Naive thymus-derived CD8-positive, alpha-beta T cell (primary cell): ENCODE data around the gene DLG2. TPM values are rescaled to one million over a fixed set of nuclear protein-coding genes. Genes with fewer than 3 reads are reported as not detected.
"Not testable (repeated sequence)": the region's sequence is repeated elsewhere in the genome, so short reads cannot be mapped to it uniquely, and the experiment has no call there.

ENCODE experiments used
- ATAC-seq, 2 donors: fragments of 150-1000 bp; cut with Tn5 transposase in 1 of 2; sonication (Bioruptor Pico), chemical (Tn5 transposase) in 1 of 2; 1 replicate in 1 of 2; 2 replicates in 1 of 2; pipeline ENCODE4 v1.10.0; 2021; ENCODE audit warnings: mild to moderate bottlenecking in 2 of 2, moderate library complexity in 2 of 2
- POLR2A ChIA-PET: fragments of 350-600 bp; sonication (Branson Sonifier 250); formaldehyde crosslinking; loops from one replicate; lab custom pipeline; 2021; ENCODE audit warnings: antibody characterized with exemption; lab: Charles Lee
- DNase-seq, 10 donors: peaks; one replicate each; pipeline versions ENCODE4 v3.0.0 to v3.0.0-alpha.2; 2020 to 2022
- H3K27ac Mint-ChIP-seq, 10 donors: one replicate each; pipeline ENCODE4 v1.8.0; 2020 to 2022; ENCODE audit warnings: mild to moderate bottlenecking in 10 of 10, mixed read lengths in 10 of 10, moderate library complexity in 4 of 10, inconsistent platforms in 1 of 10
- H3K27me3 Mint-ChIP-seq, 5 donors: one replicate each; pipeline ENCODE4 v1.8.0; 2021 to 2022; ENCODE audit warnings: mixed read lengths in 5 of 5
- H3K36me3 Mint-ChIP-seq, 3 donors: one replicate each; pipeline ENCODE4 v1.8.0; 2020 to 2022; ENCODE audit warnings: mixed read lengths in 3 of 3, mild to moderate bottlenecking in 2 of 3, inconsistent platforms in 1 of 3
- H3K4me1 Mint-ChIP-seq, 4 donors: one replicate each; pipeline ENCODE4 v1.8.0; 2021 to 2022; ENCODE audit warnings: mixed read lengths in 4 of 4
- H3K4me3 Mint-ChIP-seq, 10 donors: one replicate each; pipeline ENCODE4 v1.8.0; 2020 to 2022; ENCODE audit warnings: mild to moderate bottlenecking in 10 of 10, mixed read lengths in 10 of 10, moderate library complexity in 6 of 10, inconsistent platforms in 1 of 10
- H3K9me3 Mint-ChIP-seq, 9 donors: one replicate each; pipeline ENCODE4 v1.8.0; 2020 to 2022; ENCODE audit warnings: mixed read lengths in 9 of 9, mild to moderate bottlenecking in 3 of 9, inconsistent platforms in 1 of 9, moderate library complexity in 1 of 9
- polyA plus RNA-seq, 3 donors: library from polyadenylated mRNA; unstranded; fragments of 300-500 nt; fragmentation: Illumina TruSeq; gene quantifications; one replicate each; pipeline ENCODE4 v1.2.3, GENCODE V29; 2021
- total RNA-seq, 8 experiments: library from RNA in 2 of 8; stranded (reverse) in 2 of 8; gene quantifications; one replicate each; pipeline ENCODE4 v1.2.3 and lab custom pipeline; 2021 to 2026

Gene DLG2
- total and polyA plus RNA-seq, 5 experiments from 2014 or later = 0.86 to 6.2 (median 2.5) TPM

DNA sequence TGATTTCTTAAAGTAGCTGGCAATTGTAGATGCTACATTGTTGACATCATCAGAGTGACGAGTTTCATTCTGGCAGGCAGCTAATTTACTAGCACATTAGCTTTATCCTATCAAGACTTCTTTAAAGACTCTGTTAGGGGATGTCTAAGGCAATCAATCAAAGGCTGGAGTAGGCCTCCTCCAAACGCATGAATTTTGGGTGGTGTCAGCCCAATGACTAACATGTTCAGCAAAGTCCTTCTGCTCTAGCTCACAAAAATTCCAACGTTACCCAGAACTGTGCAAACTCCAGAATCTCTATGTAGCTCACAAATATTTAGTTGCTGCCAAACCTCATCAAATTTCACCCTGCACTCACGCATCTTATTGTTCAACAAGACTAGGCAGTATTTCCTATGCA, 395.6 kb downstream of the DLG2 start:
- POLR2A ChIA-PET = no interaction called here
- no peaks in the 10 kb centered on the region for H3K27me3 Mint-ChIP-seq
- H3K4me1 Mint-ChIP-seq = no peaks in the 10 kb centered on the region
- DNase-seq (no peak), ATAC-seq (no peak)
- H3K36me3 Mint-ChIP-seq = no peaks in the 10 kb centered on the region
- H3K4me3 Mint-ChIP-seq = no peak overlapping the region
- H3K27ac Mint-ChIP-seq = no peak overlapping the region
- peaks cover 0 to 20% (median 11%) of the 10 kb centered on the region in 9 donors for H3K9me3 Mint-ChIP-seq

DNA sequence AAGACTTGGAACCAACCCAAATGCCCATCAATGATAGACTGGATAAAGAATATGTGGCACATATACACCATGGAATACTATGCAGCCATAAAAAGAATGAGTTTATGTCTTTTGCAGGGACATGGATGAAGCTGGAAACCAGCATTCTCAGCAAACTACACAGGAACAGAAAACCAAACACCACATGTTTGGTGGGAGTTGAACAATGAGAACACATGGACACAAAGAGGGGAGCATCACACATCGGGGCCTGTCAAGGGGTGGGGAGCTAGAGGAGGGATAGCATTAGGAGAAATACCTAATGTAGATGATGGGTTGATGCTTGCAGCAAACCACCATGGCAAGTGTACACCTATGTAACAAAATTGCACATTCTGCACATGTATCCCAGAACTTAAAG, 397.4 kb downstream of the DLG2 start:
- H3K27me3 Mint-ChIP-seq, DNase-seq, H3K27ac Mint-ChIP-seq, ATAC-seq, H3K36me3 Mint-ChIP-seq, H3K4me3 Mint-ChIP-seq, H3K4me1 Mint-ChIP-seq, POLR2A ChIA-PET: not testable (repeated sequence)
- peaks cover 0 to 23% (median 12%) of the 10 kb centered on the region in 9 donors for H3K9me3 Mint-ChIP-seq

DNA sequence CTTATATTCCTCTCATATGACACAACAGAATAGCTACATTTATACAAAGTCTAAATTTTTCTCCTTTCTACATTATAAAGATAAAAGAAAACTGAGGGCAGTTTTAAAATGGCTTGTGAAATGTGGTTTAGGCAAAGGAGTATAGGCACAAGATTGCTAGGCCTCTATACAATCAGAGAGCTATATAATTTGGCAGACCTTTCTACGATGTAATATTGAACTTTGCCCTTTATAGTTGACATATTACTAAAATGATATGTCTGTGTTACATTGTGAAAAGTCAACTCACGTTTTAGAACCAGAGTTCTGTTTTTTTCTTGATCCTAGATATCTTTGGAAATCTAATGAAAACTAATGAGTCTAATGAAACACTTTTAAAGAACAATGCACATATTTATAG, 430.2 kb downstream of the DLG2 start:
- Mint-ChIP-seq H3K27ac (no peak overlapping the region), H3K36me3 (peaks cover 0 to 16% (median 4%) of the 10 kb centered on the region in 3 donors), H3K4me1 (no peaks in the 10 kb centered on the region), H3K9me3 (peaks cover 1 to 42% (median 17%) of the 10 kb centered on the region in 9 donors), H3K27me3 (no peaks in the 10 kb centered on the region), H3K4me3 (no peak overlapping the region)
- ATAC-seq (no peak), DNase-seq (no peak)
- POLR2A ChIA-PET = no interaction called here

DNA sequence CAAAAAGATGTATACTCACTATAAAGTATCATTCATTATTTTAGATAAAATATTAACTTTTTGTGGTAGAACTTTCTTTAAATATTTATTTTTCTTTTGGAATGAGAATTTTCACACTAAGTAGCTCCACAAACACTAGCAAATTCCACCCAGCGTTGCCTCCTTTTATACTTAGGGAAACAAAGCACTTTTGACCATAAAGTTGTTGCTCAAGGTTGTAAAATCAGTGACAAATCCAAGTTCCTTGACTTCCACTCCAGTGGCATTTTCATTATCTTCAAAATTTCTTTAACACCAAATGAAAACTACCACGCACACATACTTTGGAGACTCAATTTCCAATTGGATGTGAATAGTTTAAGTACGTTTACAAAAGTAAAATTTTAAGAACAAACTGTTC, 431.2 kb downstream of the DLG2 start:
- Mint-ChIP-seq H3K27me3 (no peaks in the 10 kb centered on the region), H3K9me3 (peaks cover 0 to 48% (median 14%) of the 10 kb centered on the region in 9 donors), H3K36me3 (peaks cover 0 to 9% (median 4%) of the 10 kb centered on the region in 3 donors), H3K4me3 (no peak overlapping the region), H3K27ac (no peak overlapping the region), H3K4me1 (no peaks in the 10 kb centered on the region)
- no peak for DNase-seq
- no peak for ATAC-seq
- POLR2A ChIA-PET = no interaction called here

DNA sequence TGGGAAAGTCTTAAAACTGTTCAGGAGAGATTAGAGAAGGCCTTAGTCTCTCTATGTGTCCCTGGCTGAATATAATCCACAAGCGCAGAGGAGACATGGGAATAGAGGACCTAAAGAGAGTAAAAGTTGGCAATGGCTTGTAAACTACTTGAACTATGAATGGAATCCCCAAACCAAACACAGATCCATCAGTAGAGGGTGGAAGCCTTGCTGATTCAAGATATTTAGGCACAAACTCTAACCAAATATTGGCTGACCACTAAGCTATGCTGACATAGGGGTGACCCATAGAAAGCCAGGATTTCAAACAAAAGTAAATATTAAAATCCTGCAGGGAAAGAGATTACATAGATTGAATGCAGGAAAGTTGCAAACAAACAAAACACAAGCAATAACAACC, 439.2 kb downstream of the DLG2 start:
- Mint-ChIP-seq H3K9me3 (peaks cover 5 to 40% (median 23%) of the 10 kb centered on the region in 9 donors), H3K27me3 (no peaks in the 10 kb centered on the region), H3K27ac (no peak overlapping the region), H3K36me3 (peaks cover 0 to 14% (median 0%) of the 10 kb centered on the region in 3 donors), H3K4me3 (no peak overlapping the region), H3K4me1 (no peaks in the 10 kb centered on the region)
- DNase-seq (no peak), ATAC-seq (no peak)
- POLR2A ChIA-PET = no interaction called here

DNA sequence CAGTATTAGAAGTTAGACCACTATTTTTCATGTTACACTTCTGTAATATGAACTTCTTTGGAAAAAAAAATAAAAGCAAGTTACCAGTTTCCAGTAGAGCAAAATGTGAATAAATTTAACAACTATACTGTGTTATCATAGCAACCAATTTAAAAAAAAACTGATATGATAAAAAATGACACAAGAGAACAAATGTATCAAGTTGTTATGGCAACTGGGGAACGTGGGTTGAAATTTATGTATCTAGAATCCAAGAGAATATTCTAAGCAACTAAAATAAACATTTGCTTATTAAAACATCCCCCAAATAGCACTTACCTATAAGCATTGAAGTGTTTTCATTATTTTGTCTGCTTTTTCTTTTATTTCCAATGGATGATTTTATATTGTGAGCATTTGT, 442.4 kb downstream of the DLG2 start:
- peaks cover 0 to 26% (median 19%) of the 10 kb centered on the region in 9 donors for H3K9me3 Mint-ChIP-seq
- H3K36me3 Mint-ChIP-seq = peaks cover 0 to 14% (median 0%) of the 10 kb centered on the region in 3 donors
- ATAC-seq (no peak), DNase-seq (no peak)
- no peaks in the 10 kb centered on the region for H3K27me3 Mint-ChIP-seq
- no peaks in the 10 kb centered on the region for H3K4me1 Mint-ChIP-seq
- H3K4me3 Mint-ChIP-seq = no peak overlapping the region
- POLR2A ChIA-PET = no interaction called here
- no peak overlapping the region for H3K27ac Mint-ChIP-seq

DNA sequence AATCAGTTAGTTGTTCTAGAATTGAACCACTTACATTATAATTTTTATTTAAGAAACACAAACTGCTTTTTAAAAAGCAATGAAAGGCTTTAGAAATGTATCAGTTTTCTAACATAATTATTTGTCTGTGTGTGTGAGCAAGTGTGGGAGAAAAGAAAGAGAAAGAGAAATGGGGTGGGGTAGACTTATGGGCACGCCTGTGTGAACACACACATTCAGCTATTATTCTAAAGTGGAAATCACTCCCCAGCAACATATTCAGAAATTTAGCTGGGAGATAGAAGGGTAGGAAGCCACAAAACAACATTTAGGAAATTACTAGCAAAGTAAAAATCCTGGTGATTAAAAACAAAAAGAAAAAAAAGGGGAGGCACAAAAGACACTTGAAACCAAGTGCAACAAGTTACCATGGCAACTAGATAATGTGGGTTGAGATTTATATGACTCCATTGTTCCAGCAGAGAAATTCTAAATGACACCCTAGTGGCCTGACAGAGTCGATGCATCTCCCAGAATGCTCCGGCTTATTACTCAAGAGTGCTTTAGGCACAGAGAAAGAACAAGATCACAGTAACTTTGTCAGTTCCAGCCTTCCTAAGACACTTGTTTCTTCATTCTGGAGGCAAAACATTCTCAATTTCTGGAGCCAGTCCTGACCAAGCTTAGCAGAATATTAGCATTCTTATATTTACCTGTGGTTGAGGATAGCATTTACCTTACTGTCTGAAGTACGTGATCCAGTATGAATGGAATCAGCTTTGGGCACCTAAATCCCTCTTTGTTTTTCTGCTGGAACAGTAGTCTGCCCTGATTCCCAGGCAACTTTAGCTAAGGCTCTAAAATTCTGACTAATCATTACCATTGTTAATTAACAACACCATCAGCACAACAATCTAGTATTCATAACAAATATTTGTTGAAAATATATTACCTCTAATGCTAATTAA, 444.4 kb downstream of the DLG2 start:
- H3K36me3 Mint-ChIP-seq = peaks cover 0 to 9% (median 0%) of the 10 kb centered on the region in 3 donors
- no peaks in the 10 kb centered on the region for H3K4me1 Mint-ChIP-seq
- no peaks in the 10 kb centered on the region for H3K27me3 Mint-ChIP-seq
- no peak for DNase-seq
- H3K27ac Mint-ChIP-seq = no peak overlapping the region
- POLR2A ChIA-PET = no interaction called here
- H3K4me3 Mint-ChIP-seq = no peak overlapping the region
- ATAC-seq = no peak
- H3K9me3 Mint-ChIP-seq = peaks cover 0 to 23% (median 8%) of the 10 kb centered on the region in 9 donors

DNA sequence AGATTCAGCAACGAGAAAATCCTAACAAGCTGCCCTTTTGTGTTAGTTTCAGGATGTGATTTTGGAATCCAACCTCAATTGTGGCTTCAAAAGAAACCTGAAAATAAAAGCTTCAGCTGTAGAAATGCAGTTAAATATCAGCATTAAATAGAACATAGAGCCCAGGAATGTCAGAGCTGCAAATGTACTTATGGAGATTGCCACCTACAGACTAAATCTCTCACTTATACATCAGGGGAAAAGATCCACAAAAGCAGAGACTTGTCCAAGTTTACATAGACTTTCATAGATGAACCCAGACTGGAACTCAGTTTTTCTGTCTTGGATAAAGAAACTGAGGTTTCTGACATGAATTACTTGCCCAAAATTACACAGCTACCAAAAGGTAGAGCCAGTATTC, 446.6 kb downstream of the DLG2 start:
- Mint-ChIP-seq H3K4me1 (no peaks in the 10 kb centered on the region), H3K27me3 (no peaks in the 10 kb centered on the region), H3K4me3 (no peak overlapping the region), H3K9me3 (peaks cover 3 to 31% (median 17%) of the 10 kb centered on the region in 9 donors), H3K27ac (no peak overlapping the region), H3K36me3 (no peaks in the 10 kb centered on the region)
- ATAC-seq = no peak
- POLR2A ChIA-PET = no interaction called here
- no peak for DNase-seq

DNA sequence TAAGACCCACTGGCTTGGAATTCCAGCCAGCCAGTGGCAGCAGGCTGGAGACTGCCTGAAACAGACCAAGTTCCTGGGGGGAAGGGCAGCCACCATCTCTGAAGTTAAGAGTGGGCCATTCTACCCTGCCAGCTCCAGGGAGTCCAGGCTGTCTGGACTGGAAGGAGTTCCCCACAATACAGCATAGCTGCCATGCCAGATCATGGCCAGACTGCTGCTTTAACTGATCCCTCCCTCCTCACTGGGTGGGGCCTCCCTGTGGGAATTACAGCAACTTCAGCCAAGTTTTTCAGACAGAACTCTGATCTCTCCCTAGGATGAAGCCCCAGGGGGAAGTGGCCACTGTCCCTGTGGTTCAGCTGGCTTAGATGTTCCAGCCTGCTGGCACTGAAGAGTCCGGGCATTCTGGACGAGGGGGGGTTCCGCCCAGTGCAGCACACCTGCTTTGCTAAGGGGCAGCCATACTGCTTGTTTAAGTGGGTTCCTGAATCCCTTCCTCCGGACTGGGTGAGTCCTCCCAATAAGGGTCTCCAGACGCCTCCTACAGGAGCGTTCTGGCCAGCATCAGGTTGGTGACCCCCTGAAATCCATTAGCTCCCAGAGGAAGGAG, 455.4 kb downstream of the DLG2 start:
- ATAC-seq = no peak
- no peak overlapping the region for H3K27ac Mint-ChIP-seq
- peaks cover 0 to 29% (median 9%) of the 10 kb centered on the region in 3 donors for H3K36me3 Mint-ChIP-seq
- POLR2A ChIA-PET = no interaction called here
- peaks cover 17 to 74% (median 48%) of the 10 kb centered on the region in 9 donors for H3K9me3 Mint-ChIP-seq
- H3K4me1 Mint-ChIP-seq = no peaks in the 10 kb centered on the region
- no peak for DNase-seq
- no peak overlapping the region for H3K4me3 Mint-ChIP-seq
- no peaks in the 10 kb centered on the region for H3K27me3 Mint-ChIP-seq

DNA sequence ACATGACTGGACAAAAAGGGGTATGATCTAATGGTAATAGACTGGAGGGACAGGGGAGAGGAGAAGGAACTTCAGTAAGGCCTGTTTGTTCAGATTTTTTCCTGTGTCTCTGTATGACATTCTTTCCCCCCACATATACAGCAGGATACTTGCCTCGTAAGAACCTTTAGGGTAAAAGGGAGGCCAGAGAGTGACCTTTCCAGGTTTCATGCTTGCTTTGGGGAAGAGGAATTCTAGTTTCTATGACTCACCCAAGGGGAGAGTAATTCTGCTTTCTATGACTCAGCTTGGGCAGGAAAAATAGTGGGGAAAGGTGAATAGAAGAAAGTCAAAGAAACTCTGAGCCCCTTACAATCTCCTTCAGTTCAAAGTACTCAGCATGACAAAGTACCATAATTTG, 457.0 kb downstream of the DLG2 start:
- no peaks in the 10 kb centered on the region for H3K27me3 Mint-ChIP-seq
- no peak overlapping the region for H3K27ac Mint-ChIP-seq
- POLR2A ChIA-PET = no interaction called here
- DNase-seq (no peak), ATAC-seq (no peak)
- H3K9me3 Mint-ChIP-seq = peaks cover 13 to 58% (median 35%) of the 10 kb centered on the region in 9 donors
- H3K36me3 Mint-ChIP-seq = peaks cover 0 to 29% (median 9%) of the 10 kb centered on the region in 3 donors
- H3K4me1 Mint-ChIP-seq = no peaks in the 10 kb centered on the region
- no peak overlapping the region for H3K4me3 Mint-ChIP-seq

DNA sequence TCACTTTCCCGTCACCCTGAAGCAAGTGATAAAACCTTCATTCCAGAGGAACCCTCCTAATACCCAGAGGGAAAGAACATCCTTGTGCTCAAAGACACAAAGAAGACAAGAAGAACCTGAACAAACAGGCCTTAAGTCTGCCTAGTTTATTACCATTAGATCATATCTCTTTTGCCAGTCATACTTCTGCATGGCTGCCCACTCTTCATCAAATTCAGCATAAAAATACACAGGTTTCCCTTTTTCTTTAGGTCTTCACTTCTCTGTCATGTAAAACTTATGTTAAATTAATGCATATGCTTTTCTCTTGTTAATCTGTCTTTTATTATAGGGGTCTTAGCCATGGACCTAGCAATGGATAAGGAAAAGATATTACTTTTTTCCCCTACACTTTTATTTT, 459.7 kb downstream of the DLG2 start:
- Mint-ChIP-seq H3K36me3 (peaks cover 0 to 20% (median 9%) of the 10 kb centered on the region in 3 donors), H3K27me3 (no peaks in the 10 kb centered on the region), H3K27ac (no peak overlapping the region), H3K4me3 (no peak overlapping the region), H3K4me1 (no peaks in the 10 kb centered on the region), H3K9me3 (peaks cover 7 to 40% (median 20%) of the 10 kb centered on the region in 9 donors)
- no peak for DNase-seq
- no peak for ATAC-seq
- POLR2A ChIA-PET = no interaction called here

DNA sequence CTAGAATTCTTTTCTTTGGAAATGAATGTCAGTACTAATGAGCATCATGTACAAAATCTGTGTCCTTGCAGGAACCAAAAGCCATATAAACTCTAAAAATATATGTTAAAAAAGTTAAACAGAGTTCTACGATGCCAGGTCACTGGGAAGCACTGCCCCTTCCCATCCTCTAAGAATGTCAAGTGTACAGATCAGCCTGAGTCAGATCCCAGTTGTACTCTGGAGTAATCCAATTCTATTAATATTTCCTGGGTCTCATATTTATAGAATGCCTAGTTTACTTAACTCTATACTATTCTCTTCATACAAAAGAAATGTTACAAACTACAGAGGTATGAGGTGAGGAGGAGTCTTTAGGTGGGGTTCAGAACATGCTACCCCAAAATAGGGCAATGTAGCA, 460.1 kb downstream of the DLG2 start:
- POLR2A ChIA-PET = no interaction called here
- H3K36me3 Mint-ChIP-seq = peaks cover 0 to 18% (median 9%) of the 10 kb centered on the region in 3 donors
- H3K27ac Mint-ChIP-seq = no peak overlapping the region
- ATAC-seq = no peak
- H3K9me3 Mint-ChIP-seq = peaks cover 9 to 40% (median 19%) of the 10 kb centered on the region in 9 donors
- no peaks in the 10 kb centered on the region for H3K27me3 Mint-ChIP-seq
- no peak for DNase-seq
- H3K4me1 Mint-ChIP-seq = no peaks in the 10 kb centered on the region
- no peak overlapping the region for H3K4me3 Mint-ChIP-seq

DNA sequence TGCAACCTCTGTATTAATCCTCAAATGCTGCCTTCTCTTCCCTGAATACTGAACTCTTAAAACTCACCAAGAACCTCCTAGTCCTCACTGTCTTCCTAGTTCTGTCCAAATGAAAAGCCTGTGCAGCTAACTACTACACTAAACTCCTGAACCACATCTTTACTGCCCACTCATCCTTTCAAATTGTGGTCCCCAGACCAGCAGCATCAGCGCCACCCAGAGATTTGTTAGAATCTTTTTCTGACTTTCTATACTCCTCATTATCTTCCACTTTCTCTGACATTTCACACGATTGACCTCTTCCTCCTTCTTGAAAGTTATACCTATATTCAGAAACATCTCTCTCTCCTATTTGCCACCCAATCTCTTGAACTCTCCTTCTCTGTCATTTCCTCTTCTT, 461.3 kb downstream of the DLG2 start:
- POLR2A ChIA-PET = no interaction called here
- peaks cover 10 to 39% (median 18%) of the 10 kb centered on the region in 9 donors for H3K9me3 Mint-ChIP-seq
- H3K4me1 Mint-ChIP-seq = no peaks in the 10 kb centered on the region
- no peaks in the 10 kb centered on the region for H3K27me3 Mint-ChIP-seq
- no peak for DNase-seq
- H3K4me3 Mint-ChIP-seq = no peak overlapping the region
- ATAC-seq = no peak
- peaks cover 0 to 15% (median 6%) of the 10 kb centered on the region in 3 donors for H3K36me3 Mint-ChIP-seq
- H3K27ac Mint-ChIP-seq = no peak overlapping the region
